ENCODE data around the gene KIAA0319L.

DNA sequence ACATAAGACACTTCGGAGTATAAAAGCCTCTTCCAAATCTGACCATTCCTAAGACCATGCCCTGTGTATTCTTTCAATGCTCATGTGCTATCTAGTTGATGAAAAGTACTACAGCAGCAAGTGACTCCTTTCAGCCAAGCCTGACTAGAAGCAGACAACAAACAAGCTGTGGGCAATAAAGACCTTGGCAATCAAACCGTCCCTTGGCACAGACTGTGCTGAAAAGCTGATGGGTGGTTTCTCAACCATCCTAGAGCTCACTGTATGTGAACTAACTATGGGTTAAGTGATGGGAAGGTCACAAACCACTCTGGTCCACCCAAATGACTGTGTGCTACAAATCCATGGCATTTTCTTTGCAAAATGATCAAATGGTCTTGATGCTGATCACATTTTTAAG, 94.0 kb downstream of the KIAA0319L start:
- TF ChIP-seq BHLHE40 (IDR thresholded peaks at IDR 0.05; ENCODE audit: borderline replicate concordance) (no peak), LEF1 (IDR thresholded peaks at IDR 0.05; ENCODE audit: borderline replicate concordance) (no peak), ZNF384 (IDR thresholded peaks at IDR 0.05) (no peak), SP1 (IDR thresholded peaks at IDR 0.05) (no peak), HDGF (IDR thresholded peaks at IDR 0.05; ENCODE audit: borderline replicate concordance) (no peak), FOXM1 (IDR thresholded peaks at IDR 0.05; ENCODE audit: borderline replicate concordance) (no peak), ARNT (IDR thresholded peaks at IDR 0.05) (no peak), FOXA1 (IDR thresholded peaks at IDR 0.05) (no peak), NFRKB (IDR thresholded peaks at IDR 0.05) (no peak)
- TF ChIP-seq, protein P1, sequence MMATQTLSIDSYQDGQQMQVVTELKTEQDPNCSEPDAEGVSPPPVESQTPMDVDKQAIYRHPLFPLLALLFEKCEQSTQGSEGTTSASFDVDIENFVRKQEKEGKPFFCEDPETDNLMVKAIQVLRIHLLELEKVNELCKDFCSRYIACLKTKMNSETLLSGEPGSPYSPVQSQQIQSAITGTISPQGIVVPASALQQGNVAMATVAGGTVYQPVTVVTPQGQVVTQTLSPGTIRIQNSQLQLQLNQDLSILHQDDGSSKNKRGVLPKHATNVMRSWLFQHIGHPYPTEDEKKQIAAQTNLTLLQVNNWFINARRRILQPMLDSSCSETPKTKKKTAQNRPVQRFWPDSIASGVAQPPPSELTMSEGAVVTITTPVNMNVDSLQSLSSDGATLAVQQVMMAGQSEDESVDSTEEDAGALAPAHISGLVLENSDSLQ (IDR thresholded peaks at IDR 0.05): no peak
